Mucosa of rectum (tissue), 2 donors: Measurements from ENCODE around the gene KPNA3.
"Not testable (repeated sequence)": the region's sequence is repeated elsewhere in the genome, so short reads cannot be mapped to it uniquely, and the experiment has no call there.

ENCODE experiments used
- H3K27ac ChIP-seq, 2 donors: one replicate each; pipeline ENCODE4 v1.7.0; 2013; ENCODE audit warnings: inconsistent platforms in 2 of 2, low read depth in 2 of 2, low read length in 2 of 2
- H3K27me3 ChIP-seq, 2 donors: one replicate each; pipeline ENCODE4 v1.7.0; 2013; ENCODE audit warnings: low read length in 2 of 2; ENCODE audit not compliant: control insufficient read depth in 2 of 2, insufficient read depth in 2 of 2
- H3K36me3 ChIP-seq, 2 donors: one replicate each; pipeline ENCODE4 v1.7.0; 2013; ENCODE audit warnings: low read length in 2 of 2; ENCODE audit not compliant: control insufficient read depth in 2 of 2, insufficient read depth in 2 of 2
- H3K4me1 ChIP-seq, 2 donors: one replicate each; pipeline ENCODE4 v1.7.0; 2013; ENCODE audit warnings: low read length in 2 of 2, mild to moderate bottlenecking in 1 of 2; ENCODE audit not compliant: control insufficient read depth in 2 of 2, insufficient read depth in 2 of 2
- H3K4me3 ChIP-seq, 2 donors: one replicate each; pipeline ENCODE4 v1.7.0; 2013; ENCODE audit warnings: low read length in 2 of 2
- H3K9ac ChIP-seq, 2 donors: one replicate each; pipeline ENCODE4 v1.7.0; 2013; ENCODE audit warnings: low read length in 2 of 2, low read depth in 1 of 2, mild to moderate bottlenecking in 1 of 2
- H3K9me3 ChIP-seq, 2 donors: one replicate each; pipeline ENCODE4 v1.7.0; 2013; ENCODE audit warnings: low read length in 2 of 2; ENCODE audit not compliant: control insufficient read depth in 2 of 2
- donor health status: healthy.
- donor health status: Normal muscosa, but diverticular disease.

Gene KPNA3

GRCh38 chr13:49828453-49828852, 36.0 kb upstream of the KPNA3 start:
- Histone ChIP-seq H3K27ac (no peak overlapping the region), H3K9me3 (no peaks in the 10 kb centered on the region), H3K27me3 (no peaks in the 10 kb centered on the region), H3K4me1 (no peaks in the 10 kb centered on the region), H3K4me3 (no peak overlapping the region), H3K36me3 (no peaks in the 10 kb centered on the region), H3K9ac (no peak overlapping the region)

GRCh38 chr13:49827891-49828290, 35.4 kb upstream of the KPNA3 start:
- Histone ChIP-seq H3K27ac (no peak overlapping the region), H3K9ac (no peak overlapping the region), H3K9me3 (no peaks in the 10 kb centered on the region), H3K27me3 (no peaks in the 10 kb centered on the region), H3K4me1 (no peaks in the 10 kb centered on the region), H3K36me3 (no peaks in the 10 kb centered on the region), H3K4me3 (no peak overlapping the region)

- no peak overlapping the region for H3K9ac ChIP-seq
- no peak overlapping the region for H3K4me3 ChIP-seq
- no peaks in the 10 kb centered on the region for H3K36me3 ChIP-seq
- no peaks in the 10 kb centered on the region for H3K27me3 ChIP-seq
- no peaks in the 10 kb centered on the region for H3K4me1 ChIP-seq
- H3K27ac ChIP-seq = no peak overlapping the region
- H3K9me3 ChIP-seq = no peaks in the 10 kb centered on the region
Measured at GRCh38 chr13:49827336-49827735, 34.9 kb upstream of the KPNA3 start.

GRCh38 chr13:49821216-49822009, 28.9 kb upstream of the KPNA3 start:
- no peaks in the 10 kb centered on the region for H3K4me1 ChIP-seq
- H3K9me3 ChIP-seq = no peaks in the 10 kb centered on the region
- no peaks in the 10 kb centered on the region for H3K36me3 ChIP-seq
- no peak overlapping the region for H3K27ac ChIP-seq
- no peak overlapping the region for H3K9ac ChIP-seq
- H3K27me3 ChIP-seq = no peaks in the 10 kb centered on the region
- no peak overlapping the region for H3K4me3 ChIP-seq

GRCh38 chr13:49820591-49821215, 28.2 kb upstream of the KPNA3 start:
- Histone ChIP-seq H3K4me1 (no peaks in the 10 kb centered on the region), H3K9me3 (no peaks in the 10 kb centered on the region), H3K9ac (no peak overlapping the region), H3K4me3 (no peak overlapping the region), H3K27me3 (peaks cover 0 to 2% of the 10 kb centered on the region in 2 donors), H3K36me3 (no peaks in the 10 kb centered on the region), H3K27ac (no peak overlapping the region)

- not testable (repeated sequence) for H3K27me3 ChIP-seq, H3K4me1 ChIP-seq, H3K36me3 ChIP-seq, H3K9ac ChIP-seq, H3K9me3 ChIP-seq, H3K27ac ChIP-seq, H3K4me3 ChIP-seq
Measured at GRCh38 chr13:49816047-49816446, 23.6 kb upstream of the KPNA3 start.

- Histone ChIP-seq H3K27me3 (peaks cover 0 to 4% of the 10 kb centered on the region in 2 donors), H3K4me3 (no peak overlapping the region), H3K36me3 (no peaks in the 10 kb centered on the region), H3K9ac (no peak overlapping the region), H3K27ac (no peak overlapping the region), H3K9me3 (no peaks in the 10 kb centered on the region), H3K4me1 (no peaks in the 10 kb centered on the region)
Measured at GRCh38 chr13:49814551-49815270, 22.2 kb upstream of the KPNA3 start.

- Histone ChIP-seq H3K9ac (no peak overlapping the region), H3K4me1 (no peaks in the 10 kb centered on the region), H3K27ac (no peak overlapping the region), H3K36me3 (no peaks in the 10 kb centered on the region), H3K9me3 (no peaks in the 10 kb centered on the region), H3K4me3 (no peak overlapping the region), H3K27me3 (peaks cover 4% of the 10 kb centered on the region in 2 donors)
Measured at GRCh38 chr13:49812812-49813211, 20.3 kb upstream of the KPNA3 start.

GRCh38 chr13:49811527-49811908, 19.0 kb upstream of the KPNA3 start:
- peaks cover 4% of the 10 kb centered on the region in 2 donors for H3K27me3 ChIP-seq
- no peaks in the 10 kb centered on the region for H3K4me1 ChIP-seq
- no peak overlapping the region for H3K27ac ChIP-seq
- H3K9me3 ChIP-seq = no peaks in the 10 kb centered on the region
- H3K9ac ChIP-seq = no peak overlapping the region
- H3K36me3 ChIP-seq = no peaks in the 10 kb centered on the region
- no peak overlapping the region for H3K4me3 ChIP-seq
